Bronchial epithelial cell (primary cell): Measurements from ENCODE around the gene DTHD1. TPM values are rescaled to one million over a fixed set of nuclear protein-coding genes. Genes with fewer than 3 reads are reported as not detected.

ENCODE experiments used
- total RNA-seq: library from RNA; depleted of rRNA; stranded (reverse); fragments of >200 nt; gene quantifications from 2 replicates; pipeline ENCODE4 v1.2.1, GENCODE V29; 2014

DTHD1 gene
- total RNA-seq, 1 donor from 2014 or later = under 0.01 TPM

Other genes starting within 250 kb of the DTHD1 start
- 46.3 and 62.9 TPM in 2 replicates for gene ARAP2, start 37.1 kb upstream of the DTHD1 start, total RNA-seq